Measurements from ENCODE around the gene CGB8. TPM values are rescaled to one million over a fixed set of nuclear protein-coding genes. Genes with fewer than 3 reads are reported as not detected.

The CGB8 gene
- total and polyA plus RNA-seq, 4 donors = not detected

DNA sequence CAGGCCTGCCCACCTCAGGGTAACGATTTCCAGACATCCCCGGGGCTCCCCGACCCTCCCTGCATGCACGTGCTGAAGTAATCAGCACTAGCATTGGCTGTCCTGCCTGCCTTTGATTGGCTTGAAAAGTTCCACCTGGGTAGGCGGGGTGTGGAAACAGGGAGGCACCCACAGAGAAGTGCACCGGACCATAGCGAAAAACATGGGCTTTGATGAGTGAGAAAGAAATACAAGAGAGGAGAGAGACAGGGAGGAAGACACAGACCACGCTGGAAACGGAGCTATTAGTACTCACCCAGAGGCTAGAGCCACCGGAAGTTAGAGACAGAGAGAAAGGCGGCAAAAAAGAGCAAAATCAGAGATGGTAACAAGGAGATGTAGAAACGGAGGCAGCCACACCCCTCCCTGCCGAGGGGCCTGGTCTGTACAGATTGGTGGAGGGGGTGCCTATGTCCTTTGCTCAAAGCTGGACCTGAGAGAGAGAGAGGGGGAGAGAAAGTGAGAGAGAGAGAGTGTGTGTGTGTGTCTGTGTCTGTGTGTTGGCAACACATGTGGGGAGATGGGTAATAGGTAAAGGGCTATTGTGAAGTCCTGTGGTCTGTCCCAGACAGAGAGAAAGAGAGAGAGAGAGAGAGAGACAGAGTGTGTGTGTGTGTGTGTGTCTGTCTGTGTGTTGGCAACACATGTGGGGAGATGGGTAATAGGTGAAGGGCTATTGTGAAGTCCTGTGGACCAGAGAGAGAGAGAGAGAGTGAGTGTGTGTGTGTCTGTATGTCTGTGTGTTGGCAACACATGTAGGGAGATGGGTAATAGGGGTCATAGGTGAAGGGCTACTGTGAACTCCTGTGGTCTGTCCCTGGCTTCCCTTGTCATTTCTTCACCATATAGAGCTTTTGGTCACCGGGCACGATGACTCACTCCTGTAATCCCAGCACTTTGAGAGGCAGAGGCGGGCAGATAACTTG lies 27.7 kb downstream of the CGB8 start (continued):
- no peak for TF ChIP-seq EGR1 (IDR thresholded peaks at IDR 0.05; ENCODE audit: low read depth in 2 of 2)

DNA sequence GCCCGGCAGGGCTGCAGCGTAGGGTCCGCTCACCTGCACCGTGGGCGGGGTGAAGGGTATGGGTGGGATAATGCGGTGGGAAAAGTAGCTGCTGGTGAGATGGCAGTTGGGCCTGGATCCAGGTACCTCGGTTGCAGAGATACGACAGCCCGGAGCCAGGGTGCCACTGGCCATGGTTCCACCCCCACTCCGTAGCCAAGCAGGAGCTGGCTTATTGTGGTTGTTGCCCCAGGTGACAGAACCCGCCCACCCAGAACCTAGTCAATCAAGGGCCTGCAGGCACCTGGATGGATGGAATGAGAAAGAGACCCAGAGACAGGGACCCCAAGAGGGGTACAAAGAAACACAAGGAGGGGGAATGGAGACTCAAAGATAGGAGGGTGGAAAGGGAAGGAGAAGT lies 28.6 kb downstream of the CGB8 start:
- no peak for TF ChIP-seq HNF4G (IDR thresholded peaks at IDR 0.05)
- TF ChIP-seq FOXA2 (IDR thresholded peaks at IDR 0.05) = no peak
- TF ChIP-seq, protein P1, sequence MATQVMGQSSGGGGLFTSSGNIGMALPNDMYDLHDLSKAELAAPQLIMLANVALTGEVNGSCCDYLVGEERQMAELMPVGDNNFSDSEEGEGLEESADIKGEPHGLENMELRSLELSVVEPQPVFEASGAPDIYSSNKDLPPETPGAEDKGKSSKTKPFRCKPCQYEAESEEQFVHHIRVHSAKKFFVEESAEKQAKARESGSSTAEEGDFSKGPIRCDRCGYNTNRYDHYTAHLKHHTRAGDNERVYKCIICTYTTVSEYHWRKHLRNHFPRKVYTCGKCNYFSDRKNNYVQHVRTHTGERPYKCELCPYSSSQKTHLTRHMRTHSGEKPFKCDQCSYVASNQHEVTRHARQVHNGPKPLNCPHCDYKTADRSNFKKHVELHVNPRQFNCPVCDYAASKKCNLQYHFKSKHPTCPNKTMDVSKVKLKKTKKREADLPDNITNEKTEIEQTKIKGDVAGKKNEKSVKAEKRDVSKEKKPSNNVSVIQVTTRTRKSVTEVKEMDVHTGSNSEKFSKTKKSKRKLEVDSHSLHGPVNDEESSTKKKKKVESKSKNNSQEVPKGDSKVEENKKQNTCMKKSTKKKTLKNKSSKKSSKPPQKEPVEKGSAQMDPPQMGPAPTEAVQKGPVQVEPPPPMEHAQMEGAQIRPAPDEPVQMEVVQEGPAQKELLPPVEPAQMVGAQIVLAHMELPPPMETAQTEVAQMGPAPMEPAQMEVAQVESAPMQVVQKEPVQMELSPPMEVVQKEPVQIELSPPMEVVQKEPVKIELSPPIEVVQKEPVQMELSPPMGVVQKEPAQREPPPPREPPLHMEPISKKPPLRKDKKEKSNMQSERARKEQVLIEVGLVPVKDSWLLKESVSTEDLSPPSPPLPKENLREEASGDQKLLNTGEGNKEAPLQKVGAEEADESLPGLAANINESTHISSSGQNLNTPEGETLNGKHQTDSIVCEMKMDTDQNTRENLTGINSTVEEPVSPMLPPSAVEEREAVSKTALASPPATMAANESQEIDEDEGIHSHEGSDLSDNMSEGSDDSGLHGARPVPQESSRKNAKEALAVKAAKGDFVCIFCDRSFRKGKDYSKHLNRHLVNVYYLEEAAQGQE (IDR thresholded peaks at IDR 0.05) = no peak
- TF ChIP-seq, protein P2, sequence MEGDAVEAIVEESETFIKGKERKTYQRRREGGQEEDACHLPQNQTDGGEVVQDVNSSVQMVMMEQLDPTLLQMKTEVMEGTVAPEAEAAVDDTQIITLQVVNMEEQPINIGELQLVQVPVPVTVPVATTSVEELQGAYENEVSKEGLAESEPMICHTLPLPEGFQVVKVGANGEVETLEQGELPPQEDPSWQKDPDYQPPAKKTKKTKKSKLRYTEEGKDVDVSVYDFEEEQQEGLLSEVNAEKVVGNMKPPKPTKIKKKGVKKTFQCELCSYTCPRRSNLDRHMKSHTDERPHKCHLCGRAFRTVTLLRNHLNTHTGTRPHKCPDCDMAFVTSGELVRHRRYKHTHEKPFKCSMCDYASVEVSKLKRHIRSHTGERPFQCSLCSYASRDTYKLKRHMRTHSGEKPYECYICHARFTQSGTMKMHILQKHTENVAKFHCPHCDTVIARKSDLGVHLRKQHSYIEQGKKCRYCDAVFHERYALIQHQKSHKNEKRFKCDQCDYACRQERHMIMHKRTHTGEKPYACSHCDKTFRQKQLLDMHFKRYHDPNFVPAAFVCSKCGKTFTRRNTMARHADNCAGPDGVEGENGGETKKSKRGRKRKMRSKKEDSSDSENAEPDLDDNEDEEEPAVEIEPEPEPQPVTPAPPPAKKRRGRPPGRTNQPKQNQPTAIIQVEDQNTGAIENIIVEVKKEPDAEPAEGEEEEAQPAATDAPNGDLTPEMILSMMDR (IDR thresholded peaks at IDR 0.05; ENCODE audit: low read depth, low read length, missing input control) = no peak
- no peak for TF ChIP-seq GABPA (IDR thresholded peaks at IDR 0.05 in 1 of 2, conservative IDR thresholded peaks at IDR 0.05 in 1 of 2)
- TF ChIP-seq HNF4A (conservative IDR thresholded peaks at IDR 0.05) = no peak
- no peak for TF ChIP-seq FOXA1 (IDR thresholded peaks at IDR 0.05)
- TF ChIP-seq, protein P3, sequence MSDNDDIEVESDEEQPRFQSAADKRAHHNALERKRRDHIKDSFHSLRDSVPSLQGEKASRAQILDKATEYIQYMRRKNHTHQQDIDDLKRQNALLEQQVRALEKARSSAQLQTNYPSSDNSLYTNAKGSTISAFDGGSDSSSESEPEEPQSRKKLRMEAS (IDR thresholded peaks at IDR 0.05) = no peak
- TF ChIP-seq, protein P4, sequence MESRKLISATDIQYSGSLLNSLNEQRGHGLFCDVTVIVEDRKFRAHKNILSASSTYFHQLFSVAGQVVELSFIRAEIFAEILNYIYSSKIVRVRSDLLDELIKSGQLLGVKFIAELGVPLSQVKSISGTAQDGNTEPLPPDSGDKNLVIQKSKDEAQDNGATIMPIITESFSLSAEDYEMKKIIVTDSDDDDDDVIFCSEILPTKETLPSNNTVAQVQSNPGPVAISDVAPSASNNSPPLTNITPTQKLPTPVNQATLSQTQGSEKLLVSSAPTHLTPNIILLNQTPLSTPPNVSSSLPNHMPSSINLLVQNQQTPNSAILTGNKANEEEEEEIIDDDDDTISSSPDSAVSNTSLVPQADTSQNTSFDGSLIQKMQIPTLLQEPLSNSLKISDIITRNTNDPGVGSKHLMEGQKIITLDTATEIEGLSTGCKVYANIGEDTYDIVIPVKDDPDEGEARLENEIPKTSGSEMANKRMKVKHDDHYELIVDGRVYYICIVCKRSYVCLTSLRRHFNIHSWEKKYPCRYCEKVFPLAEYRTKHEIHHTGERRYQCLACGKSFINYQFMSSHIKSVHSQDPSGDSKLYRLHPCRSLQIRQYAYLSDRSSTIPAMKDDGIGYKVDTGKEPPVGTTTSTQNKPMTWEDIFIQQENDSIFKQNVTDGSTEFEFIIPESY (IDR thresholded peaks at IDR 0.05) = no peak
- TF ChIP-seq RAD21 (IDR thresholded peaks at IDR 0.05) = no peak
- TF ChIP-seq TAF1 (conservative IDR thresholded peaks at IDR 0.05) = no peak
- TF ChIP-seq SP1 (IDR thresholded peaks at IDR 0.05) = no peak
- TF ChIP-seq, protein P5, sequence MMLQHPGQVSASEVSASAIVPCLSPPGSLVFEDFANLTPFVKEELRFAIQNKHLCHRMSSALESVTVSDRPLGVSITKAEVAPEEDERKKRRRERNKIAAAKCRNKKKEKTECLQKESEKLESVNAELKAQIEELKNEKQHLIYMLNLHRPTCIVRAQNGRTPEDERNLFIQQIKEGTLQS (IDR thresholded peaks at IDR 0.05) = no peak
- no peak for TF ChIP-seq YY1 (IDR thresholded peaks at IDR 0.05)
- no peak for TF ChIP-seq EGR1 (IDR thresholded peaks at IDR 0.05; ENCODE audit: low read depth in 2 of 2)
- TF ChIP-seq NR2F2 (IDR thresholded peaks at IDR 0.05) = no peak
- Histone ChIP-seq H3K4me1 (ENCODE audit: control insufficient read depth in 4 of 4, insufficient read depth in 4 of 4, low read length in 3 of 4) (peaks cover 5 to 22% (median 16%) of the 10 kb centered on the region in 4 donors), H3K27me3 (ENCODE audit: control insufficient read depth in 4 of 4, insufficient read depth in 4 of 4, low read length in 3 of 4) (no peaks in the 10 kb centered on the region), H3K27ac (ENCODE audit: low read depth in 1 of 2, low read length in 2 of 2) (no peak overlapping the region), H3K36me3 (ENCODE audit: control insufficient read depth in 4 of 4, insufficient read depth in 3 of 4, low read depth in 1 of 4, low read length in 3 of 4) (peaks cover 0 to 4% (median 3%) of the 10 kb centered on the region in 4 donors), H3K9ac (ENCODE audit: low read depth in 1 of 2, low read length in 2 of 2) (no peak overlapping the region), H3K9me3 (ENCODE audit: control insufficient read depth in 4 of 4, low read length in 3 of 4) (no peaks in the 10 kb centered on the region), H3K4me3 (ENCODE audit: low read depth in 1 of 3, low read length in 3 of 3) (no peak overlapping the region)
- WGBS = 71% methylated on average over 11 of the region's 11 CpGs
- DNase-seq (ENCODE audit: low spot score) = no peak

Measured in liver (tissue), 9 donors.